Hippocampal formation (tissue), 2 donors: ENCODE measurements around the gene GRM7.

Source experiments
- DNase-seq, 2 donors: peaks; one replicate each; lab custom pipeline; 2025; lab: John Stamatoyannopoulos, UW

Gene GRM7

GRCh38 chr3:7307410-7307809 is 446.5 kb downstream of the GRM7 start:
- DNase-seq: no peak

DNA sequence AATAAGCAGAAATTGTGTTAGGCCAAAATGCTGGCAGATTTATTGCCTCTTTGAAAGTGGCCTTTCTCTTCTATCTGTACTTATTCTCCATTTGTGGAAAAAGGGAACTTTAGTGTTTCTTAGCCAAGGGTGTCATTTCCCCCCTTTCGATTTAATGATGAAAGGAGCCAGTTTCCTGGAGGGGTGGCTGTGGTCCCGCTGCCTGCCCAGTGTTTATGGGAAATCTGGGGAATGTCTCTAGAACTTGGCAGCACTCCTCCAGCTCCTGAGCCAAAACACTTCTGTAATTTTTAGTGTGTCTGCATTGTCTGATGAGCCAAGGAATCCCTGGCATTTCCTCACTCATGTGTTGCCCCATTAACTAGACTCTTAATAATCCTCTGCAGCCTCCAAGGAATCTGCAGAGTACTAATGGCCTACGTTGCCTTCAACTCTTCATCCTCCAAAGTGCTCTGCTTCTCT is 448.8 kb downstream of the GRM7 start:
- peak; percentile 5 to 15 for DNase-seq

DNA sequence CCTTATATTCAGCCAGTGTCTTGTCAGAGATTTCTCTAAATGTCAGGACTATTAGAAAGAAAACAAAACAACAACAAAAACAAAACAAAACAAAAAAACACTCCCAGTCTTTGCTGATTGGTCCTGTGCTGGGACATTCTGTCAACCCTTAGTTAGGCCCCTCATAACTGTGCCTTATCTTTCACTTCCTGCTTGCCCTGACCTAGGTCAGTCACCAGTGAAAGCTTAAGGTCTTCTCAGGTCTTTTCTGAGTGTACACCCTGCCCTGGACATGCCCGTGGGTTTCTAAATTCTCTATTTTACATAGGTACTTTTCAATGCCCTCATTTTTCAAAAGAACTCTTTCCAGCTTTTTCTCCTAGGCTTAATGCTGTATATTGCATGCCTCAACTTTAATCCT is 454.1 kb downstream of the GRM7 start:
- no peak for DNase-seq

DNA sequence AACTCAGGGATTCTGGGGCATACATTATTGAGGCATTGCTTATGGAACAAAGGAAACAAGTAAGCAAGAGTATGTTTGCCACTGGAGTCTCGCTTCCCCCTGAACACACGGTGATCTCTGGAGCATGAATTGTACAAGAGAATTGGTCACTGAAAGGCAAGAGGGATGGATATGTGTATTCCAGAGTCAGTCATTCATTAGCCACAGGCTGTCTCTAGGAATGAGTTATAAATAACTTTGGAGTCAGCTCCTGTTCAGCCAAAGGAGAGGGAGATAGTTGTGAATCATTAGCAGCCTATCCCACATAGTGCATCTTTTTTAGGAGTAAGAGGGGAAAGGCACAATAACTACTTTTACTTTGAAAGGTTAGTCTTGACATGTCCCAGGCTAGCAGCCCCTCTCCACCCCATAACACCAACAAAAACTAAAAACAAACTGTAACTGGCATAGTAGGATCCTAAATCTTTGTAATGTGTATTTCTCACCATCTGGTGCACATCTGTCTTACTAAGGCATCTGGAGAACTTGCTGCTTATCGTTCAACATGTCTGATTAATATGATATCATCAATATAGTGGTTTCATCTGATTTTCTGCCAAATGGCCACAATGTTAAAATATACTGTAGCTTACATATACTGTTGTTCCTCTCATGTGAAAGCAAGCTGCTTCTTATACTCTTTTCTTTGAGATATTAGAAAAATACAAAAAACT is 462.2 kb downstream of the GRM7 start:
- DNase-seq: no peak

DNA sequence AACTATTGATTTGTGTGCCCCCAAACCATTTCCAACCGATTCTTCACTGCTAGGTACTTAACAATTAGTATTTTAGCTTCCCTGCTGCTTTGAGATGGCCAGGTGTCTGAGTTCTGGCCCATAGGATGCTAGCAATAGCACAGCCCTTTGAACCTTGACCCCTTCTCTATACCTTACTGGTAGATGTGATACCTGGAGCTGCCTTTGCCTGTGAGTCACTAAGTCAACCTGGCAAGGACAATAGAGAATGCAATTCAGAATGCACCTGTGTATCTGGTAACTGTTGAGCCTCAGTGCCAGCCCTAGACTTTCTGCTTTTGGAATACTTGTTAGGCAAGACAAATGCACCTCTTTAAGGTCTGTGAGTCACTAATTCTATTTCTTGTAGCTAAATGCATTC is 467.4 kb downstream of the GRM7 start:
- no peak for DNase-seq

- no peak for DNase-seq
Measured at GRCh38 chr3:7332696-7333095, 471.8 kb downstream of the GRM7 start.

- no peak for DNase-seq
Measured at GRCh38 chr3:7333125-7333524, 472.2 kb downstream of the GRM7 start.

GRCh38 chr3:7340795-7341194 is 479.9 kb downstream of the GRM7 start:
- DNase-seq: no peak

DNA sequence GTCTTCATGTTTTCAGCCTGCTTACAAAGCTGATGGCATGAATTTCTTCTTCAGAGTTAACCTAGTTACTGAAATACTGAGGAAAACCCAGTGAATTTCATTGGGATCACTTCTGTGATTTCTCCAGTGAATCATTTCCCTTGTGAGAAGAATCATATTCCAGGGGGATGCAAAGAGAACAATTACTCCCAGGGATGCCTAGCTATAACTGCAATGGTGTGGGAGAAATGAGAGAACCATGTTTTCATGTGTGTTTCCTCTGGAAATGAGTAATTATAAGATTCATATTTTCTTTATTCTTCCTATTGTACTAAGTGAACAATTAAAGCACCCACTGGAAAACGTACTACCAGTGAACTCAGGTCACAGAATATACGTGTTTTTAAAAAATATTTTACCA is 485.4 kb downstream of the GRM7 start:
- DNase-seq: no peak

DNA sequence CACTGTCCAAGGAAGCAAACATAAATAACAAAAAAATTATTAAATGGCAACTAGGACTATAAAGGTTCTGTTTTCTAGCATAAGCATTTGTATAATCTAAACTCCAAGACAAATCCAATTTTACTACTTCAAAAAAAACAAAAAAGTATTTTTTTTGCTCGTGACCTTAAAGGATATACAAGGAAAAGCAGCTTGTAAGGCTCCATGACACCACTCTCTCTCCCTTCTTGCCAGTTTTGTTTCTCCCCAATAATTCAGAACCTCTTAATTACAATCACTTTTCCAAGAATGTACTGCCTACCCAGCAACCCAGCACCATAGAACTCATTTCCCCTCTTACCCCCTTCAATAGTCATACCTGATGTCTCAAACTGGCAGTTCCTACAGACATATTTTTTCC is 496.2 kb downstream of the GRM7 start:
- DNase-seq: no peak

DNA sequence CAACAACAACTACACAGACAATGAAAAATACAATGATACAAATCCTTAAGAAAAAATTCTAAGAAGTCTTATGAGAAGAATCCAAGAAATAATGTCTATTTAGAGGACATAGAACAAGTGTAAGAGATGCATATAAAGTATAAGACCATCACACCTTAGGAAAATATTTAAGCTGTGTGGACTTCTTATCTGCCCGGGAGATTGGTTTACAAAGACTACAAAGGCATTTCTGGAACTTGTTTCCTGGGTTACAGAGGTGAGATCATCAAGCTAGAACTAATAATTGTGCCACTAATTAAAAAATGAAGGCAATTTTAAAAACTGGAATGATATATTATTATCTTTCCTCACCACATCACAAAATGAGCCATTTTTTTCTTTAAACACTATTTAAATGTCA is 507.1 kb downstream of the GRM7 start:
- no peak for DNase-seq

GRCh38 chr3:7368597-7368996 is 507.7 kb downstream of the GRM7 start:
- DNase-seq: no peak

DNA sequence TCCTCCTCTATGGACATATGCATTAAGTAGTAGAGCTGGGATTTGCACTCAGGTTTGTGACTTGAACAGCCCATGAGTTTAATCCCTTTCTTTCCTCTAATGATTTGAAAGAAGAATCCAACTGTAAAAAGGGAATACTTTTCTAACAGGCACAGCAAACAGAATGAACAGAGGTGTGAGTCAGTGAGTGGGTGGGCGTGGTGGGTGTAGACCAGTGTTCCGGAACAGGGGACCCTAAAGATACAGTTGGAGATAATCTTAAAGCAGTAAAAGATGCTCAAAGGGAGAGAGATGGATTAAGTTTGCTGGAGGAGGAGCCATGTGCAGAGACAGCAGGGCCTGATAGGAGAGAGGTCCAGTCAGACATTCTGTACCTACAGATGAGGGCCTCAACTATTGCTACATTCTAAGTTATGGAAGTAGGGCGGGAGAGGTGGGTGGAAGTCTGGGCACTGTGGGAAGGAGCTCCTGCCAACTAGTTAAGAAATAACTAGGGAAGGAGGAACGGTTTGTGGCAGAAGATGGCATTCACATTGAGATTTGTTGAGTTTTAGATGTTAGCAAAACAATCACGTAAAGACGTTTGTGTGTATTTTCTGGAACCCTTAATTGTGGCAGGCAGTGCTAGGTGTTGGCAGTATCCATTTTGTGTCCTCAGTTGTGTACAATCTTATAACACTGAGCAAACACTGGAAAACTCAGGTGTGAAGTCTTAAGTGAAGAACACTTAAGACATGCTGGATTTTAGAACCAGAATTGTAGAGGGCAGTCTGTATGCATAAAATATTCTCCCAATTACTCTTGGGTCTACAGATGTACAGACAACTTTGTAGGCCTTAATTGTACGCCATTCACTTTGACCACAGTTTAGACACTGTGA is 511.0 kb downstream of the GRM7 start:
- DNase-seq: no peak

DNA sequence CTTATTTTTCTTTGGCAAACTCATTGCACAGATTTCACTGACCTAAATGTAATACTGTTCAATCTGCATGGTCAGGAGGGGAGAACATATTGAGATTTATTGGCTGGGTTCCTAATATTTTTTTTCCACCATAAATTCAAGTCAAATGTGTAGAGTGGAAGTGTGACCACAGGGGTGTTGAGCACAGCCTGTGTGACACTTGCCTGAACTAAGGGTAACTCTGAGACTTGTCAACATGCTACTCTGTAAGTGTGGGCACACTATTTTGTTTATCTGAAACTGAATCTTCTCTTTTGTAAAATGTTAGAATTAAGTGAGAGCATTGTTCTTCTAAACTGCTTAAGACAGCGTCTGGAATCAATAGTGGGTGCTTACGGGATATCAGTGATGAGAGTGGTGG is 516.2 kb downstream of the GRM7 start:
- DNase-seq: no peak

DNA sequence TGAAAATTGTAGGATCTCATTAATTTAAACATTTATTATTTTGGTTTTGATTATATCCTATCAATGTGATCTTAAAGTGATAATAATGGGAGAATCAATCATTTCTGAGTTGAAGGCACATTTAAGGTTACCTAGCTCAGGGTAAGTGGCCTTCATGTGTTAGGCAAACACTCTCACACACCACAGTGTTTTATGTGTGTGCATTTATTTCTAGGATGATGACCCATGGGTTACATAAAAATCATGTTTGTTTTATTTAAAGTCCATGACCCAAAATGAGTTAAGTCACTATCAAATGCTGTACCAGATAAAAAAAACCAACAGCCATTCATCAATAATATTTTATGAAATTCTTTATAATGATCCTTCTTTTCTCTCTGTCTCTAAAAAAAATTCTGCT is 520.8 kb downstream of the GRM7 start:
- no peak for DNase-seq

DNA sequence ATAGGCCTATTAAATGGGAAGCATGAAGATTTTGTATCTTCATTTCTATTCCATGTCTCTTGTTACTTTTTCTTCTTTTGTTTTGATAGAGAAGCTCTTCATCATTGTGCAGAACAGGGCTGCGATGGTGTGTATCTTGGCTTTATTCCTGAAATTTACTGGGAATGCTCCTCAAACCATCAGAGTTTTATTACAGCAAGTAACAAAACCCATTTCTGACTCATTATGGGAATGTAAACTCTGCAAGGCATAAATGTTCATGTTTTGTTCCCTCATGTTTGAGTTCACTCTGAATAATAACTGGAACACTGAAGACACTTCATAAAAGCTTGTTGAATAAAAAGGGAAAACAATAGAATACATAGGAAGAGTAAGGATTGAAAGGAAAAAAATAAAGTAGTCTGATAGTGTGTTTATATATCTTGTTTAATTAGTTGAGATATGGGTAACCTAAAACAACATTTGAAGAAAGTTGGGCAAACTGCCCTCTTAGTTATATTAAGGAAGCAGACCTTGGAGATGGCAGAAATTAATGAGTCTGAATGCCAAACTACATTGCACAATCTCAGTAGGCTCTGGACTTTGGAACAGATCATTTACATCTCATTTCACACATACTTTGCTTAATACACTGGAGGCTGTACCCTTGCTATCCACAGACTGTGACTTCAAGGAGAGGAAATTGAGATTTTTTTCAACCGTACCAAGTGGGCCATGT is 521.5 kb downstream of the GRM7 start:
- no peak for DNase-seq

DNA sequence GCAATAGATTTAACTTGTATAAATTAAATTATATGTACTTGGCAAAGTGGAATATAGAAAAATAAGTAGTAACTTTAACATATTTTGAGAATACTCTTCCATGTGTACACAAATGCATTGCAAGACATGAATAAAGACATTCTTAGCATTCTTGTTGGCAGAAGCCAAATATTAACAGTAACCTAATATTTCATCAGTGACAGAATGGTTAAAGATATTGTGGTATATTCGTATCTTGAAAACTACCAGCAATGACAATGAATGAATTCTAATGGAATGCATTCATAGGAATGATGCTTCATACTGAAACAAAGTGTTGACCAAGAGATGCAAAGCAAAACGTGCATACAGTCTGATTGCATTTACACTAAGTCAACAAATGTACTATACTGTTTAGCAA is 524.7 kb downstream of the GRM7 start:
- DNase-seq: no peak

GRCh38 chr3:7388026-7388425 is 527.1 kb downstream of the GRM7 start:
- DNase-seq: no peak

DNA sequence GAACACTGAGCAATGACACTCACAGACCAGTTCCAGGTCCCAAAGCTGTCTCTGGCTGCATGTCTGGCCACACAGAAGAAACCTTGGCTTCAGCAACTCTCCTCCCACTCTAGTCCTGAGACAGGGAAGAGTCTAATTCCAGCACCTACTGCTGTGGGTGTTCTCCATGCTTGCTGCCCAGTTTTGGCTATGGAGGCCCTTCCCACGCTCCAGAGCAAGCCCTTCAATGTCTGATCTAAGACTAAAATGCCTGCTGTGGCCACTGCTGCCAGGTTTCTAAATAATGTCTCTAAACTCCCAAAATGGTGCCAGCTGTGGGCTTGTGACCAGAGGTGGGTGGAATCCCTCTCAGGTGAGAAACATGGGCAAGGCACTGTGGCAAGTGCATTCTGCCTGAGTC is 531.3 kb downstream of the GRM7 start:
- DNase-seq: no peak

DNA sequence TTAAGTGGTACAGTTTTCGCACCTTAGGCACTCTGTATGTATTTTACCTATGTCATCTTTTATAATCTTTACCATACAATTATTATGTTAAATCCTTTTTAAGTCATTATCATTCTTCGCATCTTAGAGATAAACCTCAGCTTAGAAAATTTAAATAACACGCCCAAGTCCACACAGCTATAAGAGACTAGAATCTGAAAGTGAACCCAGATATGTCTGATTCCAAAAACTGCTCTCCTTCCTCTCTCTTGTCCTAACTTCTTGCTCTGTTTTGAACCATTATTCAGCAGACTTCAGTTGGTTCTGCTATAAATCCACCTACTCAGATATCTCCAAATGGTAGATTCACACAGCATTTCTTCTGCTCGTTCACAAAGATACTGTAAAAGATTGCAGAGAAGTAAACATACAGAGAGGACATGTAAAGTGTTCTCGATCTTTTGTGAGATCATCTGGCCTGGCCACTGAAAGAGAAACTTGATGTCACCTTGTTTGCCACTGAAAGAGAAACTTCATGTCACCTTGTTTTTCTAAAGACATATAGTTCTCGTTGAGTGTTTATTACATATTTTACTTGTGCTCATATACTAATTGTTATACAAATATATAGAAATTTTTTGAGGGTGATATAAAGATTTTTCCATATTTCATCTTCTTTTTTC is 533.2 kb downstream of the GRM7 start:
- no peak for DNase-seq

GRCh38 chr3:7396534-7396933 is 535.6 kb downstream of the GRM7 start:
- no peak for DNase-seq

DNA sequence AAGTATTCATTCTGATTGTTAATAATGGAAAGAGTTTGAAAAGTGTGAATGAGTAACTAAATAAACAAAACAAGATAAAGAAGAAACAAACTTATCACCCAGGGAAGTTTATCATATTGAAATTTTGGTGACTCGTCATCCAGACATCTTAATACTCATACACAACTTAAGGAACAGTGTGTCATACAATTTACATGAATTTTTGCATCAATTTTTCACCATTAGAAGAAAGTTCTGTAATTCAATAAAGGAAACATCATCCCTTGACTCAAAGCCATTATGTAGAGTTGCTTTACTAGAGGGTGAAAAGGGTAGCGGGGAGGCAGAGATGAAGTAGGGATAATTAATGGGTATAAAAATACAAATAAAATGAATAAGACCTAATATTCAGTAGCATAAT is 536.2 kb downstream of the GRM7 start:
- DNase-seq: no peak
